A549 (cell line): ENCODE data around the gene NFX1. TPM values are rescaled to one million over a fixed set of nuclear protein-coding genes. Genes with fewer than 3 reads are reported as not detected.

Source experiments
- ATAC-seq, 2 experiments: fragments of 200-7000 bp in 1 of 2; fragments of >200 bp in 1 of 2; cut with Nextera tagmentation in 1 of 2; cut with Tn5 transposase in 1 of 2; 3 replicates each; pipeline versions ENCODE4 v1.8.0 to v1.9.1; 2018 to 2020; ENCODE audit warnings: mild to moderate bottlenecking in 1 of 2, moderate library complexity in 1 of 2
- CTCF ChIA-PET: fragments of 300-600 bp; sonication (Branson Sonifier 250); formaldehyde crosslinking; extraction: SDS; loops from one replicate; lab custom pipeline; 2021; ENCODE audit warnings: antibody characterized with exemption, inconsistent platforms; lab: Yijun Ruan, JAX
- POLR2A ChIA-PET: fragments of 350-600 bp; formaldehyde crosslinking; extraction: SDS; loops from one replicate; lab custom pipeline; 2021; ENCODE audit warnings: antibody characterized with exemption, inconsistent platforms; lab: Yijun Ruan, JAX
- DNase-seq, 2 experiments: peaks; one replicate each; pipeline versions ENCODE4 v3.0.0 to v3.0.0-alpha.2; 2011 to 2016; ENCODE audit warnings: low read depth in 1 of 2, low spot score in 1 of 2
- FAIRE-seq: peaks from 2 replicates; lab custom pipeline; 2011; peaks lifted over from hg19 to GRCh38; lab: Jason Lieb, UNC
- H3K27ac ChIP-seq, 2 experiments: fragments of >200 bp; sonication (Bioruptor Twin); formaldehyde crosslinking; 3 replicates each; pipeline ENCODE4 v1.5.1; 2016 to 2017
- H3K4me1 ChIP-seq: fragments of >200 bp; sonication (Bioruptor Twin); formaldehyde crosslinking; 3 replicates; pipeline ENCODE4 v1.6.1; 2016
- H3K4me2 ChIP-seq: fragments of >200 bp; sonication (Bioruptor Twin); formaldehyde crosslinking; 3 replicates; pipeline ENCODE4 v1.6.1; 2016
- H3K4me3 ChIP-seq: fragments of >200 bp; sonication (Bioruptor Twin); formaldehyde crosslinking; 3 replicates; pipeline ENCODE4 v1.5.1; 2016
- H3K9me3 ChIP-seq: fragments of >200 bp; sonication (Bioruptor Twin); formaldehyde crosslinking; 3 replicates; pipeline ENCODE4 v1.6.1; 2016
- EHF ChIP-seq: fragments of 250-450 bp; sonication (Bioruptor Pico); IDR thresholded peaks from 2 replicates; pipeline ENCODE4 v1.5.0; 2020; ENCODE audit warnings: mild to moderate bottlenecking
- HOXB13 ChIP-seq: fragments of 250-450 bp; sonication (Bioruptor Pico); IDR thresholded peaks from 2 replicates; pipeline ENCODE4 v1.5.0; 2020; ENCODE audit warnings: low read depth, mild to moderate bottlenecking, moderate library complexity
- JUN ChIP-seq, 2 experiments: fragments of >200 bp; sonication (Bioruptor Twin); formaldehyde crosslinking; IDR thresholded peaks; 2 replicates in 1 of 2; 3 replicates in 1 of 2; pipeline ENCODE4 v1.6.1; 2016 to 2017
- ZFP36 ChIP-seq: fragments of 450-650 bp; IDR thresholded peaks from 2 replicates; pipeline ENCODE4 v1.6.1; 2014; ENCODE audit warnings: borderline replicate concordance; ENCODE audit not compliant: partially characterized antibody
- ZSCAN20 ChIP-seq: fragments of 250-450 bp; sonication (Bioruptor Pico); IDR thresholded peaks from 2 replicates; pipeline ENCODE4 v1.8.0; 2022; ENCODE audit warnings: mild to moderate bottlenecking, moderate library complexity
- WGBS: methylation state at CpG from one replicate; pipeline ENCODE4 v1.1.6; 2017; ENCODE audit errors: missing lambda C conversion rate; 5-methylcytosine and 5-hydroxymethylcytosine counted together
- polyA plus RNA-seq, 4 experiments: library from polyadenylated mRNA; depleted of rRNA in 3 of 4; stranded (reverse); fragments of >200 nt; fragmentation: RNase III in 1 of 4; extraction: RNeasy Plus Mini Kit Qiagen cat#74134 plus additional on column Dnase treatment in 1 of 4; gene quantifications; 2 replicates in 3 of 4; 3 replicates in 1 of 4; pipeline ENCODE4 v1.2.3, GENCODE V29; 2011 to 2017
- small RNA-seq, 6 experiments: library from RNA; depleted of rRNA; stranded (forward); fragments of <200 nt; gene quantifications; one replicate each; pipeline ENCODE3, GENCODE V24; 2012
- TF ChIP-seq, protein P1 (sequence below): IDR thresholded peaks from 2 replicates; pipeline ENCODE4 v1.6.1; 2012
- TF ChIP-seq, protein P2 (sequence below): fragments of 250-450 bp; sonication (Bioruptor Pico); IDR thresholded peaks from 2 replicates; pipeline ENCODE4 v1.5.0; 2021; ENCODE audit warnings: mild to moderate bottlenecking, moderate library complexity, borderline replicate concordance

Gene NFX1
- polyA plus RNA-seq, 2 of the 4 experiments (the other 2 are of a cell fraction), result 24.8 to 41.2 TPM

- H3K4me3 ChIP-seq, result no peak overlapping the region
- peak overlapping the region; percentile 21 to 87; a peak in 4 of 6 replicates for H3K27ac ChIP-seq
- TF ChIP-seq EHF (CRISPR knock-in tag) (no peak), ZSCAN20 (CRISPR knock-in tag) (no peak), HOXB13 (no peak)
- TF ChIP-seq, protein P1, sequence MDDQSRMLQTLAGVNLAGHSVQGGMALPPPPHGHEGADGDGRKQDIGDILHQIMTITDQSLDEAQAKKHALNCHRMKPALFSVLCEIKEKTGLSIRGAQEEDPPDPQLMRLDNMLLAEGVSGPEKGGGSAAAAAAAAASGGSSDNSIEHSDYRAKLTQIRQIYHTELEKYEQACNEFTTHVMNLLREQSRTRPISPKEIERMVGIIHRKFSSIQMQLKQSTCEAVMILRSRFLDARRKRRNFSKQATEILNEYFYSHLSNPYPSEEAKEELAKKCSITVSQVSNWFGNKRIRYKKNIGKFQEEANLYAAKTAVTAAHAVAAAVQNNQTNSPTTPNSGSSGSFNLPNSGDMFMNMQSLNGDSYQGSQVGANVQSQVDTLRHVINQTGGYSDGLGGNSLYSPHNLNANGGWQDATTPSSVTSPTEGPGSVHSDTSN, result no peak
- TF ChIP-seq, protein P2, sequence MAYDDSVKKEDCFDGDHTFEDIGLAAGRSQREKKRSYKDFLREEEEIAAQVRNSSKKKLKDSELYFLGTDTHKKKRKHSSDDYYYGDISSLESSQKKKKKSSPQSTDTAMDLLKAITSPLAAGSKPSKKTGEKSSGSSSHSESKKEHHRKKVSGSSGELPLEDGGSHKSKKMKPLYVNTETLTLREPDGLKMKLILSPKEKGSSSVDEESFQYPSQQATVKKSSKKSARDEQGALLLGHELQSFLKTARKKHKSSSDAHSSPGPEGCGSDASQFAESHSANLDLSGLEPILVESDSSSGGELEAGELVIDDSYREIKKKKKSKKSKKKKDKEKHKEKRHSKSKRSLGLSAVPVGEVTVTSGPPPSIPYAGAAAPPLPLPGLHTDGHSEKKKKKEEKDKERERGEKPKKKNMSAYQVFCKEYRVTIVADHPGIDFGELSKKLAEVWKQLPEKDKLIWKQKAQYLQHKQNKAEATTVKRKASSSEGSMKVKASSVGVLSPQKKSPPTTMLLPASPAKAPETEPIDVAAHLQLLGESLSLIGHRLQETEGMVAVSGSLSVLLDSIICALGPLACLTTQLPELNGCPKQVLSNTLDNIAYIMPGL (CRISPR knock-in tag), result no peak
- peaks cover 46% of the 10 kb centered on the region for H3K4me1 ChIP-seq
- ChIA-PET POLR2A (no interaction called here), CTCF (interaction anchor here (1.0 to 12.6 kb wide), 8 partner anchors 12 to 128 kb away, joined by 3 to 177 read pairs (median 42); partner anchors contain the start of genes AQP3, AQP7 and NFX1)
- H3K9me3 ChIP-seq, result no peaks in the 10 kb centered on the region
- ATAC-seq, result no peak
- WGBS, result 94% methylated on average over 8 of the region's 8 CpGs
- no peak for FAIRE-seq
- H3K4me2 ChIP-seq, result no peak overlapping the region
- no peak for DNase-seq
Measured at GRCh38 chr9:33418090-33418489, 127.8 kb downstream of the NFX1 start.

DNA sequence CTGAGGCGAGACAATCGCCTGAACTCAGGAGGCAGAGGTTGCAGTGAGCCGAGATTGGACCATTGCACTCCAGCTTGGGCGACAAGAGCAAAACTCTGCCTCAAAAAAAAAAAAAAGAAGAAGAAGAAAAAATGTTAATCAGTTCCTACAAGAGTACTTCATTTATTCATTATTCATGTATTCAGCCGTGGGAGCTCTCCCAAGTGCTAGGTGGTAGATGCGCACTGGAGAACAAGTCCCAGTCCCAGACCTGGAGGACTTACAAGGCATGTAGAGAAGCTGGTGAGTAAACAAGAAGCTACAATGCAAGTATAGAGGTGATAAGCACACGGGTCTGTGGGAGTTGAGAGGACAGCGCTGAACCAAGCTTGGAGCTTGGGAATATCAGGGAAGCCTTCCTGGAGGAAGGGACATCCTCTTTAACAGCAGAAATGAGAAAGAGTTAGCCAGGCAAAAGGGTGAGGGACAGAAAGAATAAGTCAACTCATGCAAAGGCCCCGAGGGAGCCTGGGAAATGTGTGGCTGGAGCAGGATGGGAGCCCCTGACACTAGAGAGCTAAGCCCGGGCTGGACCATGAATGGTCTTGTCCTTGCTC is 129.5 kb downstream of the NFX1 start:
- ATAC-seq, result no peak
- TF ChIP-seq JUN (IDR thresholded peaks at IDR 0.05) (no peak), ZFP36 (peak; percentile 84)
- TF ChIP-seq, all 56 proteins: peak for 1
- POLR2A ChIA-PET, result no interaction called here

More for the DNA sequence above, 129.5 kb downstream of the NFX1 start:
- no peak overlapping the region for H3K4me2 ChIP-seq
- H3K4me3 ChIP-seq, result no peak overlapping the region
- 74% methylated on average over 10 of the region's 10 CpGs for WGBS
- FAIRE-seq (no peak), DNase-seq (no peak)
- peak overlapping the region; percentile 31 to 58; a peak in 4 of 6 replicates for H3K27ac ChIP-seq
- peaks cover 35% of the 10 kb centered on the region for H3K4me1 ChIP-seq
- CTCF ChIA-PET, result interaction anchor here (0.8 to 8.8 kb wide), 6 partner anchors 9 to 47 kb away, joined by 4 to 134 read pairs (median 6); partner anchors contain the start of gene AQP3
- H3K9me3 ChIP-seq, result no peaks in the 10 kb centered on the region

Small RNAs within 50 kb of the gene (small RNA-seq; reads per million reads assigned to genes)
- 0 reads per million in 6 experiments for gene RF00019

Other genes with a start within 250 kb of the NFX1 start
- 25.3 and 26.0 TPM in 2 replicates for gene SMU1, start 213.8 kb upstream of the NFX1 start, polyA plus RNA-seq (2011; rRNA removed)
- 25.0 to 26.5 TPM (median 25.6 TPM) in 3 replicates for gene SMU1, start 213.8 kb upstream of the NFX1 start, polyA plus RNA-seq (2017; fragmentation: RNase III; extraction: RNeasy Plus Mini Kit Qiagen cat#74134 plus additional on column Dnase treatment)
- 180 and 191 TPM in 2 replicates for gene B4GALT1, start 123.2 kb upstream of the NFX1 start, polyA plus RNA-seq (2011; rRNA removed)
- 140 to 182 TPM (median 167 TPM) in 3 replicates for gene B4GALT1, start 123.2 kb upstream of the NFX1 start, polyA plus RNA-seq (2017; fragmentation: RNase III; extraction: RNeasy Plus Mini Kit Qiagen cat#74134 plus additional on column Dnase treatment)
- gene SPINK4, start 50.3 kb upstream of the NFX1 start, polyA plus RNA-seq (2011; rRNA removed), result 0.37 TPM in 1 of 2 replicates, not detected in the other
- not detected in 3 replicates for gene SPINK4, start 50.3 kb upstream of the NFX1 start, polyA plus RNA-seq (2017; fragmentation: RNase III; extraction: RNeasy Plus Mini Kit Qiagen cat#74134 plus additional on column Dnase treatment)
- 51.9 and 86.9 TPM in 2 replicates for gene BAG1, start 25.8 kb upstream of the NFX1 start, polyA plus RNA-seq (2011; rRNA removed)
- gene BAG1, start 25.8 kb upstream of the NFX1 start, polyA plus RNA-seq (2017; fragmentation: RNase III; extraction: RNeasy Plus Mini Kit Qiagen cat#74134 plus additional on column Dnase treatment), result 62.4 to 73.0 TPM (median 64.3 TPM) in 3 replicates
- 108 and 187 TPM in 2 replicates for gene CHMP5, start 25.5 kb upstream of the NFX1 start, polyA plus RNA-seq (2011; rRNA removed)
- gene CHMP5, start 25.5 kb upstream of the NFX1 start, polyA plus RNA-seq (2017; fragmentation: RNase III; extraction: RNeasy Plus Mini Kit Qiagen cat#74134 plus additional on column Dnase treatment), result 99.8 to 119 TPM (median 108 TPM) in 3 replicates
- gene AQP7, start 112.1 kb downstream of the NFX1 start, polyA plus RNA-seq (2011; rRNA removed), result 1.1 and 1.2 TPM in 2 replicates
- gene AQP7, start 112.1 kb downstream of the NFX1 start, polyA plus RNA-seq (2017; fragmentation: RNase III; extraction: RNeasy Plus Mini Kit Qiagen cat#74134 plus additional on column Dnase treatment), result 0.39 to 0.69 TPM (median 0.61 TPM) in 3 replicates
- 18.8 and 21.7 TPM in 2 replicates for gene AQP3, start 157.1 kb downstream of the NFX1 start, polyA plus RNA-seq (2011; rRNA removed)
- gene AQP3, start 157.1 kb downstream of the NFX1 start, polyA plus RNA-seq (2017; fragmentation: RNase III; extraction: RNeasy Plus Mini Kit Qiagen cat#74134 plus additional on column Dnase treatment), result 5.4 to 7.2 TPM (median 6.2 TPM) in 3 replicates
- gene NOL6, start 183.4 kb downstream of the NFX1 start, polyA plus RNA-seq (2011; rRNA removed), result 49.5 and 56.6 TPM in 2 replicates
- gene NOL6, start 183.4 kb downstream of the NFX1 start, polyA plus RNA-seq (2017; fragmentation: RNase III; extraction: RNeasy Plus Mini Kit Qiagen cat#74134 plus additional on column Dnase treatment), result 52.0 to 56.2 TPM (median 52.8 TPM) in 3 replicates
- 11.3 and 12.6 TPM in 2 replicates for gene ANKRD18B, start 233.7 kb downstream of the NFX1 start, polyA plus RNA-seq (2011; rRNA removed)
- 4.2 to 5.6 TPM (median 4.6 TPM) in 3 replicates for gene ANKRD18B, start 233.7 kb downstream of the NFX1 start, polyA plus RNA-seq (2017; fragmentation: RNase III; extraction: RNeasy Plus Mini Kit Qiagen cat#74134 plus additional on column Dnase treatment)